Middle frontal gyrus (tissue), 1 donor: ENCODE results near the gene TFAP2D.

Source experiments
- DNase-seq: peaks from one replicate; pipeline ENCODE4 v3.0.0-alpha.2; 2015; ENCODE audit warnings: low spot score; ENCODE audit errors: extremely low spot score

TFAP2D gene

GRCh38 chr6:50818020-50818419 is 104.7 kb downstream of the TFAP2D start:
- no peak for DNase-seq

DNA sequence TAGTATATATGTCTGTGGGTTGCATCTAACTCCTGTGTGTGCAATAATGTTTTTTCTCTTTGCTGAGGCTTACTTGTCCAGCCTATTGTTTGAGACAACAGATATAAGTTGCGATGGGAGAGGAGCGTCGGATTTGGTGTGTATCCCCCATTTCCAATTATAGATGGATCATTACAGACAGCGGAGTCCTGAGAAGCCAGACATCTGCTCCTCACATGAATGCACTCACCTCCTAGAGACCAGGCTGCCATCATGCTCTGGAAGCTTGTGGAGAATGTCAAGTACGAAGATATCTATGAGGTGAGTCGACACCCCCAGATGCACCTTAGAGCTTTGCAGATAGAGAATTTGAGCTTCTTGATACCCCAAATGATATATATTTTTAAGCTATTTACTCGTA is 105.3 kb downstream of the TFAP2D start, which contains the start of gene TFAP2B:
Gene TFAP2B, plus strand, starts transcription at position 199 of the 400 bp plus-strand sequence. Its CDS starts 21 bp downstream, at position 220.
- no peak for DNase-seq

GRCh38 chr6:50819466-50819903 is 106.2 kb downstream of the TFAP2D start:
- DNase-seq: no peak

DNA sequence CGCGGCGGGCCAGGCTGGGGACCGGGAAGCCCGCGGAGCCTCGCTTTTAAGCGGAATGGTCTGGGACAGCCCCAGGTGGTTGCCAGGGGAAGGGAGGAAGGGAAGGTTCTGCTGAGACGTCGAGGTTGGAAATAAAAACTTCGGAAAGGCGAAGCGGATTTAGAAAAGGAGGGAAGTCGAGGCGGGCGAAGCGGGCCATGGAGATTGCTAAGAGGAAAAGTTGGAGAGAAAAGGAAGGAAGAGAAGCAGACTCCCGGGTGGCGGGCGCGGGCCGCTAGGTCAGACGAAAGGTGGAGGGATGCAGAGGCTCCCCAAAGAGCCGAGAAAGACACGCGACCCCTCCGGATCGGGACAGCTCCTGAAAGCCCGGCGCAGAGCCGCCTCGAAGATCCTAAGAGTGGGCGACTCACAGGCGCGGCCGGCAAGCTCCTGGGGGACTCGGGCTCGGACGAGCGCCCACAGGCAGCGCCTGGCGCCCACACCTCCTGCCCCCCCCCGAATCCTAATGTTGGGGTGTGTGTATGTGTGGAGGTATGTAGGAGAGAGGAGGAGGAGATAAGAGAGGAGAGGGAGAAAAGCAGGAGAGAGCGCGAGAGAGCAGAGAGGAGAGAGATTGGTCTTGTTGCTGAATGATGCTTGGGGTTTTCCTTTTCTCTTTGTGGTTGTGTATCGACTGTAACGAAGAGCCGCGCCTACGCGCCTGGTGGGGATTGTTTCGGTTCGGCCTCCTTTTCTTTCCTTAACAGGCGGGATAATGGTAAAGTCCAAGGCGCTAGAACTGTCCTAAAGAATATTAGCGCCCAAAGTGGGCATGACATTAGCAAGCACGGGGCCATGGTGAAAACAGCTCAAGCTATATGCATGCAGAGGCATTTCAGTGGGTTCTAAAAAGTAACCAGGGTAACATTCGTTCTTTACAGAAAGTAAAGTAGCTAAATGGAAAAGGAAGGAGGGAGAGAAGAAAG is 106.9 kb downstream of the TFAP2D start:
- no peak for DNase-seq

- no peak for DNase-seq
Observed at GRCh38 chr6:50820869-50821264, 107.5 kb downstream of the TFAP2D start.

GRCh38 chr6:50821441-50822077 is 108.2 kb downstream of the TFAP2D start:
- DNase-seq: no peak

GRCh38 chr6:50822078-50822476 is 108.8 kb downstream of the TFAP2D start:
- DNase-seq: no peak
